H4 (cell line): ENCODE data around the gene IGFL4. TPM values are rescaled to one million over a fixed set of nuclear protein-coding genes. Genes with fewer than 3 reads are reported as not detected.
"Not testable (repeated sequence)": the region's sequence is repeated elsewhere in the genome, so short reads cannot be mapped to it uniquely, and the experiment has no call there.

Experiments used
- DNase-seq: peaks from one replicate; pipeline ENCODE4 v3.0.0-alpha.2; 2015; ENCODE audit warnings: low spot score
- total RNA-seq: library from RNA; depleted of rRNA; stranded (reverse); fragments of >200 nt; shearing (Covaris generic); gene quantifications from 2 replicates; pipeline ENCODE4 v1.2.3, GENCODE V29; 2014; rRNA removed

The IGFL4 gene
- total RNA-seq: not detected in 2 replicates

DNA sequence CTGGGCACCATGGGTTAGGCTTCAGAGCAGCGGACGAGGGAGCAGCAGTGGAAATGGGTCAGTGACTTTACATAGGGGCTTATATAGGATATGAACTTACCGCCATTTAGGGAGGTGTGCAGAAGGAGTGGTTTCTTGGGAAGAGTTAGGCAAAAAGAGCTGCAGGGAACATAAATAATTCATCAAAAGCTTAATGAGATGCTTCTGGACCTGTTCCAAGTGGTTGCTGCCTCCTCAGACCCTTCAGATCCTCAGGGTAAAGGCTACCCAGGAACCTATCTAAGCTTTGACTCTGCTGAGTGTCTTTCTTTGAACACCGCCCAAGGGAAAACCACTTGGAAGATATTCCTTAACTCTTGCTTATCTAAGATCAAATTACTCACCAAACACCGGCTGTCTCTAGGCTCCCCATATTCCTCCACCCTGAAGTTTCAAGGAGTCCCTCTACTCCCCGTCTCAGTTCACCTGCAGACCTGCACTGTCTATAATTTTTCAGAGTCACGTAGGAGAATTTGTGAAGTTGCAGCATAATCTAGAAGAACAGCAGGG is at the start of gene IGFL4:
TSS of gene IGFL4 (minus strand) at position 51 of the 549 bp plus-strand sequence. CDS start at position 11, 40 bp downstream.
- no peak for DNase-seq

DNA sequence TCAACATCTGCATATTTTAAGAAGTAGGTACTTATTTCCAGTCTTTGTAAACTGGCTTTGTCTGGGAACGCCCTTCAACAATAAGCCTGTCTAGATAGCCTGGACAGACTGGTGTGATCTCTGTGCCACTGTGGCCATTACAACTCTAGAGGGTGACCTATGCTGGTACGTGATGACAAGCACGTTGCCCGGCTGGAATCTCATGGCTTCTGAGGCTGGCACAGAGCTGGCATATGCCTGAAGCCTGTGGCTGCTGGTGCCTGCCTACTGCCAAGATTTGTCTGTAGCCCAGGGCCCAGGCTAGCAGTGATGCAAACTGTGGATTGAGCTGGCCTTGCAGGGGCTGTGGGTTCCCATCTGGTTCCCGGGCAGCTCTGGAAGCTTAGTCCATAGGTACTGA is 49.6 kb upstream of the IGFL4 start:
- DNase-seq: no peak

DNA sequence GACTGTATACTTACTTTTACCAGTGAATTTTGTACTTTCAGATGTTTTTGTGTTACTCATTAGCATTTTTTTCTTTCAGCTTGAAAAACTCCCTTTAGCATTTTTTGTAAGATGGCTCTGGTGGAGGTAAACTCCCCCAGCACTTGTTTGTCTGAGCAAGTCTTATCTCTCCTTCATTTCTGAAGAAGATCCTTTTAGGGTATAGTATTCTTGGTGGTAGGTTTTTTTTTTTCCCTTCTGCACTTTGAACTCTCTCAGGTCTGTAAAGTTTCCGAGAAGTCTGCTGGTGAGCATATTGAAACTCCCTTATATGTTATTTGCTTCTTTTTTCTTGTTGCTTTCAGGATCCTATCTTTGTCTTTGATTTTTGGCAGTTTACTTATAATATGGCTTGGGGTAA is 48.6 kb upstream of the IGFL4 start:
- no peak for DNase-seq

DNA sequence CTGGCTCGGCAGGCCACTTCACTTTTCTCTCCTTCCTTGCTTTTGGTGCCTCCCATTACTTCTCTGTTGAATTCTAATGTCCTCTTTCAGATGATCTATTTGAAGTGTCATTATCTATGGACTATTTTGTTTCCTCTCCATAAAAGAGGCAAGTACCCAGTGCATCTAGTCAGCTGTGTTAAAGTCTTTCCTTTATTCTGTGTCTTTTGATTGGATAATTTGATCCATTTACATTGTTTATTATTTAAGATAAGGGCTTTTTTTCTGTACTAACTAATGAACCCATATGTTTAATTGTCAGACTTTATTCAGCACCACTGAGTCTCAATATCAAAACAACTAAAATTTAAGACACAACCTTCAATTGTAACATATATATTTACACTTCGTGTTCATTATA is 47.3 kb upstream of the IGFL4 start:
- DNase-seq: no peak

DNA sequence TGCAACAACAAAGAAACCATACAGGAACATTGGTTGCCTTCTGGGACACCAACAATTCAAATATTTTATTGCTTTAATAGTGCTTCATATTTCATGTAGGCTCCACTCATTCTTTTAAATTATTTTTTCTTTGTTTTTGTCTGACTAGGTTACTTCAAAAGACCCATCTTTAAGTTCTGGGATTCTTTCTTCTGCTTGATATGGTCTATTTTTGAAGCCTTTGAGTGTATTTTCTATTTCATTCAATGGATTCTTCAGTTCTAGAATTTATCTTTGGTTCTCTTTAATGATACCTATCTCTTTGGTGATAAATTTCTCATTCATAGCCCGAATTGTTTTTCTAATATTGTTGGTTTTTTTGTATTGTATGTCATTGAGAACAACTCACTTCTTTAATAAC is 45.1 kb upstream of the IGFL4 start:
- no peak for DNase-seq

DNA sequence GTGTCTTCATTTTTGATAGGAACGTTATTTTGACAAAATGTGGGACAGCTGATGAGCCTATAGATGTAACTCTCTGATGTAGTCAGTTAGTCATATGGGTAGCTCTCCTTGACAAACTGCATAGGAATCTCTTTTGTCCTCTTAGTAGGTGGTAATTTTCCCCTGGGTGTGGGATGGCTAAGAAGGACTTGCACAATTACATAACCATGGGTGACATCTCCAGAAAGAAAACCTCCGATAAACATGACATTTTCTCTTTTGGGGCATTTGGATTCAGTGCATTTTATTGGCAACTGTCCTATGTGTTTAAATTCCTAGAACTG is 41.9 kb upstream of the IGFL4 start:
- DNase-seq: no peak

DNA sequence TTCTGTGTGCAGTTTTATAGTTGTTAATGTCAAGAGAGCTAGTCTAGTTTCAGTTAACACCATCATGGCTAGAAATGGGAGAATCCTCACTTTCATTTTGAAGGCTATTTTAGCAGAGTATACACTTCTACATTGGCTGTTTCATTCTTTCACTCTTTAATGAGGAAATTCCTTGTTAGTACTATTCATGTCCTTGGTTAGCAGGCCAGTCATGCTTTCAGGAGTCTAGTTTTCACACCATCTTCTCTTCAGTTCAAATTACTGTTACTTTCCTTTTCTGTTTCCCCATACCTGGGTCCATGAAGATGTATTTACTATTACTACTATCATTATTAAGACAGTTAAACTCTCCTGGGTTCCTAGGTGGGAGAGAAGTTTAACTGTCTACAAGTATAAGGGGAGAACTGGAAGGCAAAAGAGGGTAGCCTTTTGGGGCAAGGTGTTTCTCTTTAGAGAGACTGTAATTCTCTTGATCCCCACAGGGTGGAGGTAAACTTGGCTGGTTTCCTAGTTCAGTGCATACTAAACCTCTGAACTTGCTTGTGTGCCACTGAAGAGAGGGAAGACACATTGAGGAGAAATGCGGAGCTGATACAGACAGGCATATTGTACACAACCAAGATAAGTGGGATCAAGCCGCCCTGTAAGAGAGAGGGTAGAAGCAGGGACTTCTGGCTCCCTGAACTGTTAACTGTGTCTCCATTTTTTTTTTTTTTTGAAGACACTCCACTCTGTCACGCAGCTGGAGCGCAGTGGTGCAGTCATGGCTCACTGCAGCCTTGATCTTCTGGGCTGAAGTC is 41.3 kb upstream of the IGFL4 start:
- DNase-seq: peak; percentile 68

DNA sequence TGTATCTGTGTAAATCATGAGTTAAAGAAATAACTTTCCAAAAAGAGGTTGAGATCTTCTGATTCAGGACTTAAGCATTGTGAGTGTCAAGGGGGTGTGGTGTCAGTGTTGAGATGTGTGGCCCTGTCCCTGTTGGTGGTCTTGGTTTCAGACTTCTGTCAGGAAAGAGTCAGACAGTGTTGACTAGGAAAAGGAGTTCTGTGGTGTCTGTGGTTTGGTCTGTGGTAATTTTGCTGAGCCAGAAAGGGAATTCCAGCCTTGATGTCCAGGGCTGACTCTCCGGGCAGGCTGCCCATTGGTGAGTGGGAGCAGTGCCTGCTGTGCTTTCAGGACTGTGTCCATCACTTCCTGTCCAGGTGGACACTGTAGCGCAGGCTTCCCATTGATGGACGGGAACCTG is 39.8 kb upstream of the IGFL4 start:
- peak; percentile 92 for DNase-seq

DNA sequence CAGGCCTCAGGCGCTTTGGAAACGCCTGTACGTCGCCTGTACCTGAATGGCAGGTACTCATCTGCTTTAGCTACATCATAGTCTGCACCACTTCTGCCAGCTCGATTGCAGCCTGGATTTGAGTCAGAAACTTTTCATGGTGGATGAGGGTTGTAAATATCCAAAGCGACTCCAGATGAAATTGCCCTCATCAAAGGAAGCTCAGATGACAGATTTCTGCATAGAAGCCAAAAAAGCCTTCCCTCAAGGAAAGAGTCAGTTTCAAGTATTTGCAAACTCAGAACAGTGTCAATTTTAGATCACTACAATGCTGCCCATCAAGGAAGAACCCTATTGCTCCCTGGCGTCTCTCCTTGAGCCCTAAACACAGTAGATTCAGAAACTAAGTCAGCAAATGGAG is 38.8 kb upstream of the IGFL4 start:
- no peak for DNase-seq

DNA sequence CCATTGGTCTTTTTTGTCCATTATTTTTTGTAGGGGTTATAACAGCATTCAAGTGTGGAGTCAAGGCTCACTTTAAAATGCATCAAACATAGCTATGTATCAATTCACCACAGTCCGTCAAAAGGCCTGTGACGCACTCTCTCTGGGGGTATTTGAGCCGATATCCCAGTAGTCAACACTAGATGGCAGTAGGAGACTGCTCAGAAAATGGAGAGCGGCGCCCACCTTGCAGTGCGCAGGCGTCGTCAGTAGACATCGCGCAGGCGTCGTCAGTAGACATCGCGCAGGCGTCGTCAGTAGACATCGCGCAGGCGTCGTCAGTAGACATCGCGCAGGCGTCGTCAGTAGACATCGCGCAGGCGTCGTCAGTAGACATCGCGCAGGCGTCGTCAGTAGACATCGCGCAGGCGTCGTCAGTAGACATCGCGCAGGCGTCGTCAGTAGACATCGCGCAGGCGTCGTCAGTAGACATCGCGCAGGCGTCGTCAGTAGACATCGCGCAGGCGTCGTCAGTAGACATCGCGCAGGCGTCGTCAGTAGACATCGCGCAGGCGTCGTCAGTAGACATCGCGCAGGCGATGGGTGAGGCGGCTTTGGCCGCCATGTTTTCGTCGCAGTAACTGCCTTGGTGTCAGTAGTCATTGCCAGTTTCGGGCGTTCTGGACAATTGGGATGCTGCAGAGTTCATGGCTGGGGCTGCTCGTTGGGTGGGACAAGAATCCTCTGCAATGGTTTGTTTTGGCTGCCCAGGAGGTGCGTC is 38.0 kb upstream of the IGFL4 start:
- DNase-seq: not testable (repeated sequence)

DNA sequence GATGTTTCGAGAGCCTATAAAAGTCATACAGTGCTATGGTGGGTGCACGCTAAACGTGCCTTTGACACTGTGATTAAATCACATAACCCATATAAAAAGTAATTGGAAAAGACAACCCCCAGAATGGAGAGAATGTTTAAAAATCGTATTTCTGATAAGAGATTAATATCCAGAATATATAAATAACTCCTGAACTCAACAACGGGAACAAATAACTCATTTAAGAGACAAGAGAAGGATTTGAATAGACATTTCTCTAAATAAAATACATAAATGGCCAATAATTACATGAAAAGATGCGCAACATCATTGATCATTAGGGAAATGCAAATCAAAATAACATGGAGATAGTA is 37.0 kb upstream of the IGFL4 start:
- no peak for DNase-seq

DNA sequence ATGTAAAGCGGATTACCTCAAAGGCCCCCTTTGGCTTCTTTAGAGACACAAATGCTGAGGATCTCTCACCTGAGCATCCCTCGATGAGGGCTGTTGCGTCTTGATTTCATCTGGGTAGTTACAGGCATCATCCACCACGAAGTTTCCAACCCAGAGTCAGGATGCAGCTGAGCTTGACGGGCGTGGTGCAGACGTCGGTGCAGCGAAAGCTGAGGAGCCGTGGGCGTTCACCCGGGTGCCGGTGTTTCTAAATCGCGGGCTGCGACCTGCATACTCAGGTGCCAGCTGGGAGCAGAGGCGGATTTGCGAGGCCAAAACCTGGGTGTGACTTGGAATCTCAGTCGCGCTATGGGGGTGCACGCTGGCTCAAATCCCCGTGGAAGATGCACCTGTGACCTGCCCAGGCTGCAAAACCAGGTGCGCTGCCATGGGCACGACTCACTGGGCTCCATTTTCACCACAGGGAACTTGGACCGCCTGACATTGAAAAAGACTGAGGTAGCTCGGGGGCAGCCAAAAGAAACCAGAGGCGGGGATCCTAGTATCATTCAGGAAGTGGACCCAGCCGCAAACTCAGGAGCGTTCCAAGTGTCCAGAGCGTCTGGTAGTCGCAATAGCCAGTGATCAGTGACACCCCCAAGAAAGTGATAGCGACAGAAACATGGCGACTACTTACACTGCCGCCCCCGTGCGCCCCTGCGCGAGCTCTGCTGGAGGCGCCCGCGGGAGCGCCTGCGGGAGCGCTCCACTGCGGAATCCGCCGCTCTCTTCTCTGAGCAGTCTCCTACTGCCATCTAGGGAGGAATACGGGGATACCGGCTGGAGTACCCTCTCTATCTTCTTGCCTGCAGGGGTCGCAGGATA is 36.4 kb upstream of the IGFL4 start:
- DNase-seq: peak; percentile 70

DNA sequence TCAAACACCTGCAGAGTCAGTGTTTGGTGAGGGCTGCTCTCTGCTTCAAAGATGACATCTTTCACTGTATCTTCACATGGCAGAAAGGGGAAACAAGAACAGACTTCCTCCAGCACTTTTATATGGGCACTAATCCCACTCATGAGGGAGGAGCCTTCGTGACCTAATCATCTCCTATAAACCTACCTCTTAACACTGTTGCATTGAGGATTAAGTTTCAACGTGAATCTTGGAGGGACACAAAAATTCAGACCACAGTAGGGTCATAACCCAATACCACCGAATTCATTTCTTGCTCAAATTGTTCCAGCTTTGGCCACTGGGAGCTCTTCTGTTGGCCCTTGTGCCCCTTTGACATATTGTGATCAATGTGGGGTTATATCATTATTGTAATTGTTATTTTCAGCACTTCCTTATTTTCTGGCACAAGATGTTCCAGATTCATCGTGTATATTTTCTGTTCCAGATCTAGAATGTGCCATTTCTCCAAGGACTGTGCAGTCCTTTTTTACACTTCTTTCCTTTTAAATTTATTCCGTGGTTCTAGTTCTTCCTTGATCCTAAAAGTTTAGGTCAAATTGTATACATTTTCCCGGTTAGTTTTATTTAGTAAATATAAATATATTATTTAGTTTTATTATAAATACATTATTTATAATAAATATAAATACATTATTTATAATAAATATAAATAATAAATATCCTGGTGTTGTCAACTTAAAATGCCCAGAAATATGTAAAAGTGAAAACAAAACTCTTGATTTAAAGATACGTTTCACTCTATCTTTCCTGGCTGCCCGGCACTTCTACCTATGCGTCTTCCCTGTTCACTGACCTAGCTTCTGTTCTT is 35.5 kb upstream of the IGFL4 start:
- DNase-seq: no peak

DNA sequence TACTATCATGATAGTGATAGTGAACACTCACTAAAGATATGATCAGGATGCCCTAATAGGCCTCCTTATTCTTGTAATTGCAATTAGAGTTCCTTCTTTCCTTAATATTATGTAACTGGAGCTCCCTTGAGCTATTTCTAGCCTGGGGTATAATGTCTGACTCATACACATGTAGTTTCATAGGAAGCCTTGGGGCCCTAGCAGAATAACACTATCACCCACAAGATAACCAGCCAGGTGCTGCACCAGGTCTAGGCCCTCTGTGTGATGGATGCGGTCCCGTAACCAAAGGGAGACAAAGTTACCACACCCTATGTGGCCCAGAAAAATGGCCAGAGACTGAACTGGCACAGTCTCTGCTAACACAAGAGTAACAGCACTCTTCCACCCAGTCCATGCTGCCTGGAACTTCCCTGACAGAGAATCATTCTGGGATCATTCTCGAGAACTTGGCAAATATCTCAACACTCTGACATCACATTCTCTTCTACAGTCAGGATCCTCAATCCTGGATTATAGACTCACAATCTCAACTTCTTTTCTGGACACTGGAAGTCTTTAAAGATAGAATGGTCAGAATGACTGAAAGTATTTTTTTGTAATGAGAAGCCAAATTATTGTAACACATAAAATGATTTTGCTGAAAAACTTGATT is 32.6 kb upstream of the IGFL4 start:
- DNase-seq: no peak

DNA sequence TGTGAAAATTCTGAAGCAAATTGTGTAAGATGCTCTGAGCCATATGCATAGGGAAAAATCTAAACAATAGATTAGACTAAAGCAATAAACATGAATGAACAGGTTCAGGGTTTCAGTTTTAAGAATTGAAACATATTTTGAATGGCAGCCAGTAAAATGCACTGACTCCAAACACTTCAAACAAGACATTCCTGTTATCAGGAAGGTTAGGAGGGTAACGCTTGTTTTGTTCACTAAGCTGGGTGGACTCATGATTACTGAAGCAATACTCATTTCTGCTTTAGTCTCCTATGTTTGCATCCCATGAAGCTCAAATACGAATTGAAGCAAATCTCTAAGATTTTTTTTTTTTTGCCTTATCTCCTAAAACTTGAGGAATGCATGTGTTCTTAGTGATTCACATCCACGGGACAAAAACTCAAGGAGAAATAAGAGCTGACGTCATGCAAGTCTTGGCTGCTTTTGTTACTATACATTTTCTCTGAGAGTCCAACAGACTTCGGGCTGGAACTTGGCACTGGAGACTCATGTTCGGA is 29.1 kb upstream of the IGFL4 start:
- DNase-seq: peak; percentile 37

DNA sequence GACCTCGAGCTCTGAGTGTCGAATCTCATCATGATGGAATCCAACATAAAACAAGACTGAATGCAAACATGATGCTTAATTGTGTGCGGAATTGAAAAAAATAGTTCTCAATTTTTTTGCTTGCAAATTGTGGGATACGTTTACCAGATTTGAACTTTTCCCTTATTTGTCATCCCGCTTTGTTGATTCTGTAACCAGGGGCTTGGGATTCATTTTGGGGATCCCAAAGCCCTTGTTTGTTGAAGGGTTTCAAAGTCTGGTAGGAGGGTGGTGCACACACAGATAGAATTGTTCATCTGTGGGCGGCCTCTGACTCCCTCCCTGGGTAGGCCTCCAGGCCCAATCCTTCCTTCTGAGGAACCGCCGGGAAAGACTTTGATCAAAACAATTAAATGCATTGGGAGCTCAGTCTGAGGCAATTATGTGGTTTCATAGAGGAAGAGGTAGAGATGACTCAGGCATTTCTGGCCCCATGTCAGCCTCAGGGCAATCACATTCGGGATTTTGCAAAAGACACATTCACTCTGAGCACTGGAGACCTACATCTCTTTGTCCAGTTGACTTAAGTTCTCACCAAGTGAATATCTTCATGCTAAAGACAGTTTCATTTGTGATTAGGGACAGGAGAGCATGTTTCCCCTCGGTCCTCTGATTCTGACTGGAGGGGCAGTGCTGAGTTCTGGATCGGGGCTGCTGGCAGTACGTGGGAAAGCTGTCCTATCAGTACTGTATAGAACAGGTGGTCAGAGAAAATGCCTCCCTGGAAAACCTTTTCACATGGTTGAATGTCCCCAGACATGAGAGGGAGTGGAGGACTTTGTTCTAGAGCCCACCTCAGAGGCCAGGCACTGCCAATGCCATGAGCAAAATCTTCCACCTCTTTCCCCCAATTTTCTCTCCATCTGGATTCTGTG is 27.8 kb upstream of the IGFL4 start:
- DNase-seq: peak; percentile 87

DNA sequence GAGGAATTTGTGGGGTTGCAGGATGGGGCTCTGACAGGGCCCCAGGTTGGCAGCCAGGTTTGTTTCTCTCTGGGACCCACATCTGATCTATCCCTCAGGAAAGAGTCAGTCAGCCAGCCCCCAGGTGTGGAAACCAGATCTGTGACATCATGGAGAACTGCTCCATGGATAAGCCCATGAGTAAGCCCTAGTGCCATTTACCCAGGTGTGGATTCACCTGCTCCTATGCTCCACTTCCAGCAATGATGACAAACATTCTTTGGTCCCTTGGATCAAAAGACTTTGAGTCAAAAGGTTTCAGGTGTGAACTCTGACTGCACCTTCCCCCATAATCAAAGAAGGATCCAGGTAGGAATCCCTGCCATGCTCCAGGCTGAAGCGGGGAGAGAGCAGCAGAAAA is 26.9 kb upstream of the IGFL4 start:
- DNase-seq: no peak

DNA sequence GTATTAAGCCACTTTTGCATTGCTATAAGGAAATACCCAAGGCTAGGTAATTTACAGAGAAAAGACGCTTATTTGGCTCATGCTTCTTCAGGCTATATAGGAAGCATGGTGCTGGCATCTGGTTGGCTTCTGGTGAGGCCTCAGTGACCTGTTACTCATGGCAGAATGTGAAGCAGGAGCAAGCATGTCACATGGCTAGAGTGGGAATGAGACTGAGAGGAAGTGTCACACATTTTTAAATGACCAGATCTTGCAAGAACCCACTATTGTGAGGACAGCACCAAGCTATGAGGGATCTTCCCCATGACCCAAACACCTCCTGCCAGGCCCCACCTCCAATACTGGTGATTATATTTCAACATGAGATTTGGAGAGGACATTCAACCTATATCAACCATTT is 25.7 kb upstream of the IGFL4 start:
- DNase-seq: no peak

DNA sequence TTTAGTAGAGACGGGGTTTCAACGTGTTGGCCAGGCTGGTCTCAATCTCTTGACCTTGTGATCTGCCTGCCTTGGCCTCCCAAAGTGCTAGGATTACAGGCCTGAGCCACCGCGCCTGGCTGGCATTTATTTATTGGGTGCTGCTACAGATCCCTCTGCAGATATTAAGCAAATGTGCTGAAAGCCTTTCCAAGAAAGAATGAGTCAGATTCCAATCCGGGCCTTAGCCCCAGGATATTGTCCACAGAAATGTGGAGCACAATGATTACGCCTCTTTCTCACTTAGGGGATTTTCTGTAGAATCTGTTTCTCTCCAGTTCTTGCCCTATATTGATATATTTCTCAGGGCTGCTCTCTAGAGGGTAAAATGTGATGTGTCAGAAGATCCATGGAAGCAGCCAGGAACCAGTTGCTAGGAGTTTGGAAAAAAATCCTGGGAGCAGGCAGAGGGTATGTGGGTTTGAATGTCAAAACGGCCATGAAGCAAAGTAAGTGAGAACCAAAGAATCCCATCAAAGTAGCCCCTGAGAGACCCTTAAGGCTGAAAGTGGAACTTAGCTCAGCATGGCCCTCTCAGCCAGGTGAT is 24.8 kb upstream of the IGFL4 start:
- no peak for DNase-seq
